ENCODE results near the gene PARD6G. TPM values are rescaled to one million over a fixed set of nuclear protein-coding genes. Genes with fewer than 3 reads are reported as not detected.

Gene PARD6G
- total and polyA plus RNA-seq, 2 of the 8 experiments (the other 6 are each of a cell fraction or from before 2014, with no cell fraction given) = 11.3 to 17.9 TPM

- no peak overlapping the region for H4K91ac ChIP-seq (replicated peaks; ENCODE audit: insufficient read length, low read length)
- H2AK5ac ChIP-seq (ENCODE audit: low read depth, low read length) = no peak overlapping the region
- DNase-seq (ENCODE audit: low read depth in 1 of 2, low spot score in 2 of 2) (no peak), FAIRE-seq (no peak)
- H3K27me3 ChIP-seq (replicated peaks in 1 of 4; ENCODE audit: control insufficient read depth in 3 of 4, extremely low read depth in 1 of 4, insufficient read depth in 3 of 4, low read length in 3 of 4) = no peaks in the 10 kb centered on the region
- no peak overlapping the region for H3K27ac ChIP-seq (ENCODE audit: low read depth, low read length)
- no peak overlapping the region for H2BK120ac ChIP-seq (replicated peaks; ENCODE audit: low read depth, low read length)
- no peaks in the 10 kb centered on the region for H3K36me3 ChIP-seq (ENCODE audit: control insufficient read depth in 2 of 4, insufficient read depth in 4 of 4, low read length in 3 of 4)
- ChIA-PET CTCF (ENCODE audit: partially characterized antibody) (interaction anchor here (1.4 to 10.1 kb wide), 6 partner anchors 8 to 84 kb away, joined by 4 to 124 read pairs (median 19); no protein-coding TSS in a partner anchor), POLR2A (ENCODE audit: partially characterized antibody) (no interaction called here)
- H3K9me3 ChIP-seq (ENCODE audit: insufficient read depth in 2 of 2, low read depth in 1 of 2, low read length in 1 of 2) = no peaks in the 10 kb centered on the region
- H2BK15ac ChIP-seq (ENCODE audit: low read length) = no peak overlapping the region
- H3K4me2 ChIP-seq (ENCODE audit: insufficient read depth in 1 of 2, low read depth in 2 of 2, low read length in 2 of 2) = no peak overlapping the region
- H3K23ac ChIP-seq (ENCODE audit: insufficient read length) = no peak overlapping the region
- H4K20me1 ChIP-seq (replicated peaks in 1 of 2; ENCODE audit: control insufficient read depth in 1 of 2, insufficient read depth in 2 of 2, low read length in 2 of 2) = peaks cover 0 to 12% of the 10 kb centered on the region in 2 experiments
- H3K4me1 ChIP-seq (replicated peaks in 1 of 4; ENCODE audit: control insufficient read depth in 3 of 4, insufficient read depth in 4 of 4, low read length in 3 of 4) = no peaks in the 10 kb centered on the region
- H2AFZ ChIP-seq (ENCODE audit: low read length) = no peak overlapping the region
- no peak overlapping the region for H3K18ac ChIP-seq (ENCODE audit: extremely low read depth, low read length)
- TF ChIP-seq EGR1 (IDR thresholded peaks at IDR 0.05; ENCODE audit: borderline replicate concordance, low read depth, low read length) = no peak
- no peak for TF ChIP-seq PHF8 (conservative IDR thresholded peaks at IDR 0.05; ENCODE audit: low read depth, low read length)
- no peak for TF ChIP-seq RBBP5 (IDR thresholded peaks at IDR 0.05; ENCODE audit: borderline replicate concordance, low read depth, low read length)
- no peak overlapping the region for H3K14ac ChIP-seq (ENCODE audit: insufficient read length)
- no peak overlapping the region for H3K56ac ChIP-seq (replicated peaks; ENCODE audit: insufficient read length, low read depth, low read length)
- no peak overlapping the region for H4K8ac ChIP-seq (ENCODE audit: extremely low read depth, insufficient read depth, low read length)
- WGBS, 2 experiments (ENCODE audit: extremely low coverage in 1 of 2, insufficient coverage in 1 of 2, insufficient read length in 1 of 2, insufficient replicate concordance in 2 of 2, low coverage in 1 of 2, low lambda C conversion rate in 2 of 2, missing lambda C conversion rate in 1 of 2) = 90% methylated on average over 4 of the region's 4 CpGs; no CpG with 5 or more reads in 1 of the 2 experiments
- no peak overlapping the region for H4K5ac ChIP-seq (ENCODE audit: insufficient read length, low read depth, low read length)
- H2BK20ac ChIP-seq (ENCODE audit: low read length) = no peak overlapping the region
- no peak overlapping the region for H3K4ac ChIP-seq (replicated peaks; ENCODE audit: insufficient read length, low read depth, low read length)
- no peak overlapping the region for H2BK12ac ChIP-seq (ENCODE audit: low read depth, low read length)
- H3K79me2 ChIP-seq (ENCODE audit: control insufficient read depth in 1 of 2, insufficient read depth in 2 of 2, low read length in 2 of 2) = no peaks in the 10 kb centered on the region
- H3K79me1 ChIP-seq (ENCODE audit: low read depth, low read length) = peaks cover 1% of the 10 kb centered on the region; the same call in 1 of the 2 replicates
- H3K23me2 ChIP-seq (ENCODE audit: low read depth, low read length) = no peaks in the 10 kb centered on the region; the same call in 1 of the 2 replicates
- H3K9ac ChIP-seq (replicated peaks in 1 of 4; ENCODE audit: extremely low read depth in 1 of 4, low read depth in 3 of 4, low read length in 3 of 4) = no peak overlapping the region
- H2BK5ac ChIP-seq (ENCODE audit: low read depth, low read length) = no peak overlapping the region
- H3K4me3 ChIP-seq (ENCODE audit: extremely low read depth in 1 of 4, insufficient read depth in 2 of 4, low read depth in 3 of 4, low read length in 4 of 4) = no peak overlapping the region
These were observed 75.3 kb downstream of the PARD6G start for GRCh38 chr18:80172056-80172455.

All from H1 (cell line).